ENCODE measurements around the gene TAS2R60. TPM values are rescaled to one million over a fixed set of nuclear protein-coding genes. Genes with fewer than 3 reads are reported as not detected.

Gene TAS2R60
- total and polyA plus RNA-seq, 2 experiments from 2014 or later: 0.37 to 4.0 TPM

- TF ChIP-seq, protein P1, sequence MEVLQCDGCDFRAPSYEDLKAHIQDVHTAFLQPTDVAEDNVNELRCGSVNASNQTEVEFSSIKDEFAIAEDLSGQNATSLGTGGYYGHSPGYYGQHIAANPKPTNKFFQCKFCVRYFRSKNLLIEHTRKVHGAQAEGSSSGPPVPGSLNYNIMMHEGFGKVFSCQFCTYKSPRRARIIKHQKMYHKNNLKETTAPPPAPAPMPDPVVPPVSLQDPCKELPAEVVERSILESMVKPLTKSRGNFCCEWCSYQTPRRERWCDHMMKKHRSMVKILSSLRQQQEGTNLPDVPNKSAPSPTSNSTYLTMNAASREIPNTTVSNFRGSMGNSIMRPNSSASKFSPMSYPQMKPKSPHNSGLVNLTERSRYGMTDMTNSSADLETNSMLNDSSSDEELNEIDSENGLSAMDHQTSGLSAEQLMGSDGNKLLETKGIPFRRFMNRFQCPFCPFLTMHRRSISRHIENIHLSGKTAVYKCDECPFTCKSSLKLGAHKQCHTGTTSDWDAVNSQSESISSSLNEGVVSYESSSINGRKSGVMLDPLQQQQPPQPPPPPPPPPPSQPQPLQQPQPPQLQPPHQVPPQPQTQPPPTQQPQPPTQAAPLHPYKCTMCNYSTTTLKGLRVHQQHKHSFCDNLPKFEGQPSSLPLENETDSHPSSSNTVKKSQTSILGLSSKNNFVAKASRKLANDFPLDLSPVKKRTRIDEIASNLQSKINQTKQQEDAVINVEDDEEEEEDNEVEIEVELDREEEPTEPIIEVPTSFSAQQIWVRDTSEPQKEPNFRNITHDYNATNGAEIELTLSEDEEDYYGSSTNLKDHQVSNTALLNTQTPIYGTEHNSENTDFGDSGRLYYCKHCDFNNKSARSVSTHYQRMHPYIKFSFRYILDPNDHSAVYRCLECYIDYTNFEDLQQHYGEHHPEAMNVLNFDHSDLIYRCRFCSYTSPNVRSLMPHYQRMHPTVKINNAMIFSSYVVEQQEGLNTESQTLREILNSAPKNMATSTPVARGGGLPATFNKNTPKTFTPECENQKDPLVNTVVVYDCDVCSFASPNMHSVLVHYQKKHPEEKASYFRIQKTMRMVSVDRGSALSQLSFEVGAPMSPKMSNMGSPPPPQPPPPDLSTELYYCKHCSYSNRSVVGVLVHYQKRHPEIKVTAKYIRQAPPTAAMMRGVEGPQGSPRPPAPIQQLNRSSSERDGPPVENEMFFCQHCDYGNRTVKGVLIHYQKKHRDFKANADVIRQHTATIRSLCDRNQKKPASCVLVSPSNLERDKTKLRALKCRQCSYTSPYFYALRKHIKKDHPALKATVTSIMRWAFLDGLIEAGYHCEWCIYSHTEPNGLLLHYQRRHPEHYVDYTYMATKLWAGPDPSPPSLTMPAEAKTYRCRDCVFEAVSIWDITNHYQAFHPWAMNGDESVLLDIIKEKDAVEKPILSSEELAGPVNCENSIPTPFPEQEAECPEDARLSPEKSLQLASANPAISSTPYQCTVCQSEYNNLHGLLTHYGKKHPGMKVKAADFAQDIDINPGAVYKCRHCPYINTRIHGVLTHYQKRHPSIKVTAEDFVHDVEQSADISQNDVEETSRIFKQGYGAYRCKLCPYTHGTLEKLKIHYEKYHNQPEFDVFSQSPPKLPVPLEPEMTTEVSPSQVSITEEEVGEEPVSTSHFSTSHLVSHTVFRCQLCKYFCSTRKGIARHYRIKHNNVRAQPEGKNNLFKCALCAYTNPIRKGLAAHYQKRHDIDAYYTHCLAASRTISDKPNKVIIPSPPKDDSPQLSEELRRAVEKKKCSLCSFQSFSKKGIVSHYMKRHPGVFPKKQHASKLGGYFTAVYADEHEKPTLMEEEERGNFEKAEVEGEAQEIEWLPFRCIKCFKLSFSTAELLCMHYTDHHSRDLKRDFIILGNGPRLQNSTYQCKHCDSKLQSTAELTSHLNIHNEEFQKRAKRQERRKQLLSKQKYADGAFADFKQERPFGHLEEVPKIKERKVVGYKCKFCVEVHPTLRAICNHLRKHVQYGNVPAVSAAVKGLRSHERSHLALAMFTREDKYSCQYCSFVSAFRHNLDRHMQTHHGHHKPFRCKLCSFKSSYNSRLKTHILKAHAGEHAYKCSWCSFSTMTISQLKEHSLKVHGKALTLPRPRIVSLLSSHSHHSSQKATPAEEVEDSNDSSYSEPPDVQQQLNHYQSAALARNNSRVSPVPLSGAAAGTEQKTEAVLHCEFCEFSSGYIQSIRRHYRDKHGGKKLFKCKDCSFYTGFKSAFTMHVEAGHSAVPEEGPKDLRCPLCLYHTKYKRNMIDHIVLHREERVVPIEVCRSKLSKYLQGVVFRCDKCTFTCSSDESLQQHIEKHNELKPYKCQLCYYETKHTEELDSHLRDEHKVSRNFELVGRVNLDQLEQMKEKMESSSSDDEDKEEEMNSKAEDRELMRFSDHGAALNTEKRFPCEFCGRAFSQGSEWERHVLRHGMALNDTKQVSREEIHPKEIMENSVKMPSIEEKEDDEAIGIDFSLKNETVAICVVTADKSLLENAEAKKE (CRISPR knock-in tag; IDR thresholded peaks at IDR 0.05): no peak
- TF ChIP-seq JUNB (IDR thresholded peaks at IDR 0.05; ENCODE audit: unreplicated experiment) (no peak), ZNF114 (CRISPR knock-in tag; IDR thresholded peaks at IDR 0.05) (no peak), ZNF331 (CRISPR knock-in tag; IDR thresholded peaks at IDR 0.05; ENCODE audit: low read depth) (no peak), POLR2AphosphoS5 (IDR thresholded peaks at IDR 0.05; ENCODE audit: low read depth) (no peak)
- TF ChIP-seq, protein P2, sequence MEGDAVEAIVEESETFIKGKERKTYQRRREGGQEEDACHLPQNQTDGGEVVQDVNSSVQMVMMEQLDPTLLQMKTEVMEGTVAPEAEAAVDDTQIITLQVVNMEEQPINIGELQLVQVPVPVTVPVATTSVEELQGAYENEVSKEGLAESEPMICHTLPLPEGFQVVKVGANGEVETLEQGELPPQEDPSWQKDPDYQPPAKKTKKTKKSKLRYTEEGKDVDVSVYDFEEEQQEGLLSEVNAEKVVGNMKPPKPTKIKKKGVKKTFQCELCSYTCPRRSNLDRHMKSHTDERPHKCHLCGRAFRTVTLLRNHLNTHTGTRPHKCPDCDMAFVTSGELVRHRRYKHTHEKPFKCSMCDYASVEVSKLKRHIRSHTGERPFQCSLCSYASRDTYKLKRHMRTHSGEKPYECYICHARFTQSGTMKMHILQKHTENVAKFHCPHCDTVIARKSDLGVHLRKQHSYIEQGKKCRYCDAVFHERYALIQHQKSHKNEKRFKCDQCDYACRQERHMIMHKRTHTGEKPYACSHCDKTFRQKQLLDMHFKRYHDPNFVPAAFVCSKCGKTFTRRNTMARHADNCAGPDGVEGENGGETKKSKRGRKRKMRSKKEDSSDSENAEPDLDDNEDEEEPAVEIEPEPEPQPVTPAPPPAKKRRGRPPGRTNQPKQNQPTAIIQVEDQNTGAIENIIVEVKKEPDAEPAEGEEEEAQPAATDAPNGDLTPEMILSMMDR (conservative IDR thresholded peaks at IDR 0.05; ENCODE audit: low read depth in 2 of 2): no peak
Measured at GRCh38 chr7:143460271-143460979, 17.2 kb downstream of the TAS2R60 start (continued).

GRCh38 chr7:143462045-143462444 is 18.8 kb downstream of the TAS2R60 start:
- no peak overlapping the region for H3K27ac ChIP-seq (ENCODE audit: low read depth)
- Mint-ChIP-seq H3K36me3 (ENCODE audit: low read depth) (peaks cover 5% of the 10 kb centered on the region; the same call in 2 of the 3 replicates), H3K27ac (no peak overlapping the region), H3K27me3 (ENCODE audit: insufficient read depth, low read depth, poor library complexity) (no peaks in the 10 kb centered on the region), H3K9me3 (peaks cover 17% of the 10 kb centered on the region), H3K4me3 (no peak overlapping the region), H3K4me1 (no peaks in the 10 kb centered on the region)
- H3F3A ChIP-seq (replicated peaks; ENCODE audit: low read depth): no peaks in the 10 kb centered on the region
- H4K20me1 ChIP-seq (replicated peaks; ENCODE audit: insufficient read depth): no peaks in the 10 kb centered on the region
- 0 out of 2 replicates have a peak, but pooled peaks cover 6% of the 10 kb centered on the region for H3K36me3 ChIP-seq (ENCODE audit: insufficient read depth)
- H3K79me2 ChIP-seq (replicated peaks; ENCODE audit: insufficient read depth): no peaks in the 10 kb centered on the region
- H3K4me1 ChIP-seq (ENCODE audit: insufficient read depth): no peaks in the 10 kb centered on the region
- H3K9me2 ChIP-seq (ENCODE audit: insufficient read depth): no peaks in the 10 kb centered on the region
- no peaks in the 10 kb centered on the region for H3K27me3 ChIP-seq (ENCODE audit: insufficient read depth)
- DNase-seq (ENCODE audit: low spot score): no peak
- H3K4me2 ChIP-seq: no peak overlapping the region
- no peak overlapping the region for H3K4me3 ChIP-seq
- no peak for ATAC-seq
- H2AFZ ChIP-seq: no peak overlapping the region
- TF ChIP-seq EZH2 (IDR thresholded peaks at IDR 0.05; ENCODE audit: low read depth, unreplicated experiment): no peak
- TF ChIP-seq, protein P1 (CRISPR knock-in tag; IDR thresholded peaks at IDR 0.05): no peak
